ENCODE data around the gene EXOSC2. TPM values are rescaled to one million over a fixed set of nuclear protein-coding genes. Genes with fewer than 3 reads are reported as not detected.

EXOSC2 gene
- total and polyA plus RNA-seq, 2 of the 13 experiments (the other 11 are each of a cell fraction or from before 2014, with no cell fraction given) = 27.5 to 63.8 TPM

GRCh38 chr9:130689937-130690700, 3.5 kb upstream of the EXOSC2 start (continued):
- TF ChIP-seq ZNF329 (CRISPR knock-in tag; IDR thresholded peaks at IDR 0.05; ENCODE audit: low read depth) (no peak), DRAP1 (CRISPR knock-in tag; IDR thresholded peaks at IDR 0.05) (peak; percentile 99), PRPF4 (IDR thresholded peaks at IDR 0.05; ENCODE audit: low read depth, low read length, poor library complexity, severe bottlenecking) (no peak), ZNF564 (CRISPR knock-in tag; IDR thresholded peaks at IDR 0.05) (no peak; the same call in 1 of the 2 replicates), PAXIP1 (CRISPR knock-in tag; conservative IDR thresholded peaks at IDR 0.05) (0 out of 2 replicates have a peak, but pooled peaks have one; percentile 39), FOXA1 (IDR thresholded peaks at IDR 0.05) (no peak), FOXA1 (CRISPR knock-in tag; IDR thresholded peaks at IDR 0.05) (peak; percentile 51), AHDC1 (CRISPR knock-in tag; IDR thresholded peaks at IDR 0.05; ENCODE audit: borderline replicate concordance) (no peak), NFATC3 (CRISPR knock-in tag; IDR thresholded peaks at IDR 0.05) (no peak), ATF7 (IDR thresholded peaks at IDR 0.05) (no peak), ATF7 (CRISPR knock-in tag; IDR thresholded peaks at IDR 0.05) (no peak), ZMYM2 (CRISPR knock-in tag; IDR thresholded peaks at IDR 0.05) (no peak), MYC (CRISPR knock-in tag; IDR thresholded peaks at IDR 0.05; ENCODE audit: borderline replicate concordance) (no peak), ZNF557 (CRISPR knock-in tag; IDR thresholded peaks at IDR 0.05) (no peak), SOX6 (IDR thresholded peaks at IDR 0.05) (no peak), SOX6 (CRISPR knock-in tag; IDR thresholded peaks at IDR 0.05) (no peak), ZNF333 (CRISPR knock-in tag; IDR thresholded peaks at IDR 0.05; ENCODE audit: borderline replicate concordance) (no peak), ZBTB42 (CRISPR knock-in tag; IDR thresholded peaks at IDR 0.05) (no peak), GTF3A (CRISPR knock-in tag; conservative IDR thresholded peaks at IDR 0.05) (no peak), ZNF746 (CRISPR knock-in tag; IDR thresholded peaks at IDR 0.05) (no peak), SOX13 (IDR thresholded peaks at IDR 0.05) (no peak), SOX13 (CRISPR knock-in tag; conservative IDR thresholded peaks at IDR 0.05 in 1 of 2, IDR thresholded peaks at IDR 0.05 in 1 of 2) (0 out of 4 replicates have a peak, but pooled peaks of 1 of the 2 experiments have one; percentile 4)
